ENCODE results near the gene KCNK18. TPM values are rescaled to one million over a fixed set of nuclear protein-coding genes. Genes with fewer than 3 reads are reported as not detected.
A peak's percentile ranks its signal among the peaks of the same experiment; 100 is the strongest.

Gene KCNK18
- total and polyA plus RNA-seq, 2 of the 8 experiments (the other 6 are each of a cell fraction or from before 2014, with no cell fraction given) = not detected

- TF ChIP-seq SRF (IDR thresholded peaks at IDR 0.05; ENCODE audit: low read depth, low read length) = no peak
- no peak for TF ChIP-seq BACH1 (IDR thresholded peaks at IDR 0.05; ENCODE audit: low read length)
- TF ChIP-seq CBX8 (IDR thresholded peaks at IDR 0.05; ENCODE audit: borderline replicate concordance, low read depth, low read length) = no peak
- no peak for TF ChIP-seq ATF3 (IDR thresholded peaks at IDR 0.05; ENCODE audit: insufficient read depth, low read depth, low read length)
- TF ChIP-seq SIX5 (IDR thresholded peaks at IDR 0.05; ENCODE audit: low read depth, low read length) = no peak
- no peak for TF ChIP-seq ATF2 (IDR thresholded peaks at IDR 0.05; ENCODE audit: low read length)
- TF ChIP-seq CHD2 (IDR thresholded peaks at IDR 0.05; ENCODE audit: low read length) = no peak
- no peak for TF ChIP-seq HDAC6 (IDR thresholded peaks at IDR 0.05; ENCODE audit: low read depth, low read length)
- no peak for TF ChIP-seq RBBP5 (IDR thresholded peaks at IDR 0.05; ENCODE audit: borderline replicate concordance, low read depth, low read length)
- TF ChIP-seq CTBP2 (IDR thresholded peaks at IDR 0.05; ENCODE audit: borderline replicate concordance, insufficient read depth, insufficient read length, low read length) = no peak
- TF ChIP-seq SP1 (IDR thresholded peaks at IDR 0.05; ENCODE audit: low read depth, low read length) = no peak
- no peak for TF ChIP-seq JUN (IDR thresholded peaks at IDR 0.05; ENCODE audit: low read depth, low read length)
- peak; percentile 51; the same call in 1 of the 2 replicates for TF ChIP-seq CREB1 (IDR thresholded peaks at IDR 0.05)
- no peak for TF ChIP-seq EGR1 (IDR thresholded peaks at IDR 0.05; ENCODE audit: borderline replicate concordance, low read depth, low read length)
- no peak for TF ChIP-seq RXRA (IDR thresholded peaks at IDR 0.05; ENCODE audit: insufficient read depth, low read depth, low read length)
- no peak for TF ChIP-seq USF2 (IDR thresholded peaks at IDR 0.05; ENCODE audit: low read length)
These were observed 21.3 kb upstream of the KCNK18 start (continued) for GRCh38 chr10:117175901-117176534.

Measured in H1 (cell line).